Nephron progenitor cell (in vitro differentiated cells): ENCODE measurements around the gene TTYH1.
A peak's percentile ranks its signal among the peaks of the same experiment; 100 is the strongest.

Experiments used
- DNase-seq: peaks from one replicate; pipeline ENCODE4 v3.0.0; 2021
- H3K27ac Mint-ChIP-seq: 2 replicates; pipeline ENCODE4 v1.8.0; 2021; ENCODE audit warnings: mild to moderate bottlenecking, moderate library complexity, mixed read lengths
- H3K27me3 Mint-ChIP-seq: 2 replicates; pipeline ENCODE4 v1.8.0; 2021; ENCODE audit warnings: mild to moderate bottlenecking, low read depth, mixed read lengths; ENCODE audit not compliant: poor library complexity
- H3K36me3 Mint-ChIP-seq: 2 replicates; pipeline ENCODE4 v1.8.0; 2021; ENCODE audit warnings: low read depth, mixed read lengths
- H3K4me1 Mint-ChIP-seq: 2 replicates; pipeline ENCODE4 v1.8.0; 2021; ENCODE audit warnings: mixed read lengths
- H3K4me3 Mint-ChIP-seq: 2 replicates; pipeline ENCODE4 v1.8.0; 2021; ENCODE audit warnings: mild to moderate bottlenecking, moderate library complexity, mixed read lengths
- H3K9me3 Mint-ChIP-seq: 2 replicates; pipeline ENCODE4 v1.8.0; 2021; ENCODE audit warnings: mild to moderate bottlenecking, moderate library complexity, mixed read lengths
- TF ChIP-seq, protein P1 (sequence below): fragments of 200-600 bp; sonication (generic); IDR thresholded peaks from 2 replicates; pipeline ENCODE4 v1.5.0; 2021; ENCODE audit warnings: antibody characterized with exemption

TTYH1 gene

GRCh38 chr19:54420068-54420382, 4.8 kb downstream of the TTYH1 start:
- Mint-ChIP-seq H3K27ac (no peak overlapping the region), H3K4me3 (peak overlapping the region; percentile 25), H3K4me1 (peaks cover 30% of the 10 kb centered on the region), H3K36me3 (no peaks in the 10 kb centered on the region), H3K9me3 (no peaks in the 10 kb centered on the region), H3K27me3 (peaks cover 63% of the 10 kb centered on the region)
- TF ChIP-seq, protein P1, sequence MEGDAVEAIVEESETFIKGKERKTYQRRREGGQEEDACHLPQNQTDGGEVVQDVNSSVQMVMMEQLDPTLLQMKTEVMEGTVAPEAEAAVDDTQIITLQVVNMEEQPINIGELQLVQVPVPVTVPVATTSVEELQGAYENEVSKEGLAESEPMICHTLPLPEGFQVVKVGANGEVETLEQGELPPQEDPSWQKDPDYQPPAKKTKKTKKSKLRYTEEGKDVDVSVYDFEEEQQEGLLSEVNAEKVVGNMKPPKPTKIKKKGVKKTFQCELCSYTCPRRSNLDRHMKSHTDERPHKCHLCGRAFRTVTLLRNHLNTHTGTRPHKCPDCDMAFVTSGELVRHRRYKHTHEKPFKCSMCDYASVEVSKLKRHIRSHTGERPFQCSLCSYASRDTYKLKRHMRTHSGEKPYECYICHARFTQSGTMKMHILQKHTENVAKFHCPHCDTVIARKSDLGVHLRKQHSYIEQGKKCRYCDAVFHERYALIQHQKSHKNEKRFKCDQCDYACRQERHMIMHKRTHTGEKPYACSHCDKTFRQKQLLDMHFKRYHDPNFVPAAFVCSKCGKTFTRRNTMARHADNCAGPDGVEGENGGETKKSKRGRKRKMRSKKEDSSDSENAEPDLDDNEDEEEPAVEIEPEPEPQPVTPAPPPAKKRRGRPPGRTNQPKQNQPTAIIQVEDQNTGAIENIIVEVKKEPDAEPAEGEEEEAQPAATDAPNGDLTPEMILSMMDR: no peak
- DNase-seq: no peak

GRCh38 chr19:54420383-54421168, 5.3 kb downstream of the TTYH1 start:
- TF ChIP-seq, protein P1: no peak
- H3K4me1 Mint-ChIP-seq: peaks cover 30% of the 10 kb centered on the region
- H3K27ac Mint-ChIP-seq: no peak overlapping the region
- H3K36me3 Mint-ChIP-seq: no peaks in the 10 kb centered on the region
- peak; percentile 50 for DNase-seq
- H3K27me3 Mint-ChIP-seq: peaks cover 65% of the 10 kb centered on the region
- H3K9me3 Mint-ChIP-seq: no peaks in the 10 kb centered on the region
- no peak overlapping the region for H3K4me3 Mint-ChIP-seq

GRCh38 chr19:54421169-54421516, 5.9 kb downstream of the TTYH1 start:
- no peak overlapping the region for H3K27ac Mint-ChIP-seq
- no peak overlapping the region for H3K4me3 Mint-ChIP-seq
- TF ChIP-seq, protein P1: no peak
- H3K36me3 Mint-ChIP-seq: no peaks in the 10 kb centered on the region
- DNase-seq: no peak
- H3K4me1 Mint-ChIP-seq: peaks cover 30% of the 10 kb centered on the region
- H3K27me3 Mint-ChIP-seq: peaks cover 65% of the 10 kb centered on the region
- H3K9me3 Mint-ChIP-seq: no peaks in the 10 kb centered on the region

DNA sequence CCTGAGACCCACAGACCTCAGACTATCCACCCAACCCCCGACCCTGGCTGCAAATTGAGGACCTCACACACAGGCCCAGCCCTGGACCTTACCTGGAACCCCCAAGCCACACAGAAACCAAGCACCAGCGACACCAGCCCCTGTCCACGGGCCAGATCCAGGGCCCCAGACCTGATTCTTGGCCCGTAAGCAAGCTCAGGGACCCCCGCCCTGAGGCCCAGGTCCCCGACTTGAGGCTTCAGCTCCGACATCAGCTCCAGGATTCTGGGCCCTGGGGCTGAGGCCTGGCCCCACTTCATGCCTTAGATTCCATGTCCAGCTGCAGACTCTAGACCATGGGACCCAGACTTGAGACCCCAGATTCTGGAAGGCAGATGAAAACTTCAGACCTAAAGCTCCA, 6.3 kb downstream of the TTYH1 start:
- Mint-ChIP-seq H3K4me1 (peaks cover 31% of the 10 kb centered on the region), H3K4me3 (no peak overlapping the region), H3K27ac (no peak overlapping the region), H3K27me3 (peaks cover 63% of the 10 kb centered on the region), H3K9me3 (no peaks in the 10 kb centered on the region), H3K36me3 (no peaks in the 10 kb centered on the region)
- TF ChIP-seq, protein P1: no peak
- no peak for DNase-seq

DNA sequence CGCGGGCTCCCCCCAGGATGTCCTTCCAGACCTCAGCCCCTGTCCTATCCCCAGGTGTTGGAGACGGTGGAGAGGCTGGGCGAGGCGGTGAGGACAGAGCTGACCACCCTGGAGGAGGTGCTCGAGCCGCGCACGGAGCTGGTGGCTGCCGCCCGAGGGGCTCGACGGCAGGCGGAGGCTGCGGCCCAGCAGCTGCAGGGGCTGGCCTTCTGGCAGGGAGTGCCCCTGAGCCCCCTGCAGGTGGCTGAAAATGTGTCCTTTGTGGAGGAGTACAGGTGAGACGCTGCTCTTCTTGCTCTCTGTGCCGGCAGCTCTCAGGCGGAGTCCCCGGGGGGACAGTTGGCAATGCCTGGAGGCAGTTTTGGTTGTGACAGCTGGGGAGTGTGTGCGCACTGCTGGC, 6.9 kb downstream of the TTYH1 start:
- H3K4me3 Mint-ChIP-seq: no peak overlapping the region
- H3K9me3 Mint-ChIP-seq: no peaks in the 10 kb centered on the region
- DNase-seq: no peak
- H3K36me3 Mint-ChIP-seq: no peaks in the 10 kb centered on the region
- peaks cover 61% of the 10 kb centered on the region for H3K27me3 Mint-ChIP-seq
- H3K27ac Mint-ChIP-seq: no peak overlapping the region
- peaks cover 31% of the 10 kb centered on the region for H3K4me1 Mint-ChIP-seq
- TF ChIP-seq, protein P1: no peak

GRCh38 chr19:54424201-54424600, 8.9 kb downstream of the TTYH1 start:
- H3K27me3 Mint-ChIP-seq: peaks cover 48% of the 10 kb centered on the region
- peaks cover 19% of the 10 kb centered on the region for H3K4me1 Mint-ChIP-seq
- no peaks in the 10 kb centered on the region for H3K9me3 Mint-ChIP-seq
- H3K4me3 Mint-ChIP-seq: no peak overlapping the region
- no peak overlapping the region for H3K27ac Mint-ChIP-seq
- no peak for DNase-seq
- TF ChIP-seq, protein P1: no peak
- H3K36me3 Mint-ChIP-seq: no peaks in the 10 kb centered on the region
